ENCODE data around the gene GRIK4. TPM values are rescaled to one million over a fixed set of nuclear protein-coding genes. Genes with fewer than 3 reads are reported as not detected.
"Not testable (repeated sequence)": the region's sequence is repeated elsewhere in the genome, so short reads cannot be mapped to it uniquely, and the experiment has no call there.

GRIK4 gene, protein sequence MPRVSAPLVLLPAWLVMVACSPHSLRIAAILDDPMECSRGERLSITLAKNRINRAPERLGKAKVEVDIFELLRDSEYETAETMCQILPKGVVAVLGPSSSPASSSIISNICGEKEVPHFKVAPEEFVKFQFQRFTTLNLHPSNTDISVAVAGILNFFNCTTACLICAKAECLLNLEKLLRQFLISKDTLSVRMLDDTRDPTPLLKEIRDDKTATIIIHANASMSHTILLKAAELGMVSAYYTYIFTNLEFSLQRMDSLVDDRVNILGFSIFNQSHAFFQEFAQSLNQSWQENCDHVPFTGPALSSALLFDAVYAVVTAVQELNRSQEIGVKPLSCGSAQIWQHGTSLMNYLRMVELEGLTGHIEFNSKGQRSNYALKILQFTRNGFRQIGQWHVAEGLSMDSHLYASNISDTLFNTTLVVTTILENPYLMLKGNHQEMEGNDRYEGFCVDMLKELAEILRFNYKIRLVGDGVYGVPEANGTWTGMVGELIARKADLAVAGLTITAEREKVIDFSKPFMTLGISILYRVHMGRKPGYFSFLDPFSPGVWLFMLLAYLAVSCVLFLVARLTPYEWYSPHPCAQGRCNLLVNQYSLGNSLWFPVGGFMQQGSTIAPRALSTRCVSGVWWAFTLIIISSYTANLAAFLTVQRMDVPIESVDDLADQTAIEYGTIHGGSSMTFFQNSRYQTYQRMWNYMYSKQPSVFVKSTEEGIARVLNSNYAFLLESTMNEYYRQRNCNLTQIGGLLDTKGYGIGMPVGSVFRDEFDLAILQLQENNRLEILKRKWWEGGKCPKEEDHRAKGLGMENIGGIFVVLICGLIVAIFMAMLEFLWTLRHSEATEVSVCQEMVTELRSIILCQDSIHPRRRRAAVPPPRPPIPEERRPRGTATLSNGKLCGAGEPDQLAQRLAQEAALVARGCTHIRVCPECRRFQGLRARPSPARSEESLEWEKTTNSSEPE
- under 1 TPM; 0.18 to 0.86 (median 0.36) TPM for polyA plus RNA-seq (ENCODE audit: insufficient read length in 10 of 10)
- long read RNA-seq, donor 1: 0 reads
- long read RNA-seq, donor 2: 0 reads
- long read RNA-seq, donor 3: 0 reads
- long read RNA-seq, donor 4: 0 reads
- long read RNA-seq, donor 5: 0 reads
- long read RNA-seq, donor 6: 0 reads
- long read RNA-seq, donor 7: 0 reads
- long read RNA-seq, donor 8: 0 reads
- long read RNA-seq, donor 9: 0 reads

DNA sequence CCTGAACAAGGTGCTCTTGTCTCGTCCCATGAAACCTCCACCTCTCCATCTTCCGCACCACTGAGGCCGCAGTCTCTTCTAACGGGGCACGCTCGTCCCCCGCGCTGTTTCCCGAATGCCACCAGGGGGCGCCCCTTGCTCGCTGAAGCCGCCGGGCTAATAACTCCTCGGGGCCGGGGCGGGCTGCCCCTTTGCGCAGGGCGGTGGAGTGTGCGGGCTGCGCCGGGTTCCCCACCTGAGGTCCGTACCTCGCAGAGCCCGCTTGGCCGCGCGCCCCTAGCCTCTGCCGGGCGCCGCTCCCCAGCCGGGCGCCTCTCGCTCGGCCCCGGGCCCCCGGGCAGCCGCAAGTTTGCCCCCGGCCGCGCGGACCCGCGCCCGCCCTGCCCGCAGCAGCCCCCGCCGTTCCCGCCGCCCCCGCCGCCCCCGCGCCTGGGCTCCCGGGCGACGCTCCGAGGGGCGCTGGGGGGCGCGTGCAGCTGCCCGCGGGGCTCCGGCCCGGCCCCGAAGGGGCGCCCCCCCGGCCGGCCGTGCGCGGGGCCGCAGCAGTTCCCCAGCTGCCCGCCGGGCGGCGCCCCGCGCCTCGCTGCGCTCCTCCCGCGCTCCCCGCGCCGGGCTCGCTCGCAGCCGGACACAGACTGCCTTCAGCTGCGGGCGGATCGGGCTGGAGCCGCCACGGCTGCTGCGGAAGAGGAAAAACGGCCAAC is at the start of gene GRIK4:
TSS of gene GRIK4 (plus strand) at position 633 of the 704 bp plus-strand sequence. CDS start 148,571 bp downstream, outside the sequence.
- DNase-seq: peak; percentile 69 to 91 (median 87)

DNA sequence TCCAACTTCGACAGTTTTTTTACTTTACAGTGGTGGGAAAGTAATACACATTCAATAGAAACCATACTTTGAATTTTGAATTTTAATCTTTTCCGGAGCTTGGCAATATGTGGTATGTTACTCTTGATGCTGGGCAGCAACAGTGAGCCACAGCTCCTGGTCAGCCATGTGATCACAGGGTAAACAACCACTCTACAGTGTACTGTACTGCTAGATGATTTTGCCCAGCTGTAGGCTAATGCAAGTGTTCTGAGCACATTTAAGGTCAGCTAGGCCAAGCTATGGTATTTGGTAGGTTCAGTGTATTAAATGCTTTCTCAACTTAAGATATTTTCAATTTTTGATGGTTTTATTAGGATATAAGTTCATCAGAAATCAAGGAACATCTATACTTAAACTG is 48.7 kb upstream of the GRIK4 start:
- DNase-seq: no peak

DNA sequence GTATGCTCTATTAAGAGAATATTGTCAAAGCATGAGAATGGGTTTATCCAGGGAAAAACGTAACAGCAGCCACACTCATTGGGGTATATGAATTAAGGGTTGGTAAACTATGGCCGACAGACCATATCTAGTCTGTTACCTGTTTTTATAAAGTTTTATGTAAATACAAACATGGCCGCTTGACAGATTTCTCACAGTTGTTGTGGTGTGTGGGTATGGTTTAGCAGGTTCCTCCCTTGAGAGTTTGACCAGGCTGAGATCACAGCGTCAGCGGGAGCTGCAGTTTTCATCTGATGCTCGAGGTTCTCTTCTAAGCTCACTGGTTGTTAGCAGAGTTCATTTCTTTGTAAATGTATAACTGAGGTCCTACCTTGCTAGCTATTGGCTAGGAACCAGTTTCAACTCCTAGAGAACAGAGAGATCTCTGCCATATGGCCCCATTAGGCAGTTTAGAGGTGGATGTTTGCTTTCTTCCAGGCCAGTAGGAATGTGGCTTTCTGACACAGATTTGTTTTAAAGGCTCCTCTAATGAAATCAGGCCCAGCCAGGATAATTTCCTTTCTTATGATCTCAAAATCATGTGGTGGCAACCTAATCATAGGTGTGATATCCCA is 45.5 kb upstream of the GRIK4 start:
- no peak for DNase-seq

DNA sequence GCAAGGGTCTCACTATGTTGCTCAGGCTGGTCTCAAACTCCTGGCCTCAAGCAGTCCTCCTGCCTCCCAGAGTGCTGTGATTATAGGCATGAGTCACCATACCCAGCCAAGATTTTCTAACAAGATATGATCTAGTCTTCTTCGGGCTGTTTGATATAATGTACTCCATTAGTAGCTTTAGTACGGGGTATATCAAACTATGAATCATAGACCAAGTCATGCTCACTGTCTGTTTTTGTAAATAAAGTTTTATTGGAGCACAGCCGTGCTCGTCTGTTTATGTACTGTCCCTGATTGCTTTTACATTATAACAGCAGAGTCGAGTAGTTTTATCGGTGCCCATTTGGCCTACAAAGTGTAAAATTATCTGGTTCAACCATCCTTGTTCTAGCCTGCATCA is 43.9 kb upstream of the GRIK4 start:
- no peak for DNase-seq

DNA sequence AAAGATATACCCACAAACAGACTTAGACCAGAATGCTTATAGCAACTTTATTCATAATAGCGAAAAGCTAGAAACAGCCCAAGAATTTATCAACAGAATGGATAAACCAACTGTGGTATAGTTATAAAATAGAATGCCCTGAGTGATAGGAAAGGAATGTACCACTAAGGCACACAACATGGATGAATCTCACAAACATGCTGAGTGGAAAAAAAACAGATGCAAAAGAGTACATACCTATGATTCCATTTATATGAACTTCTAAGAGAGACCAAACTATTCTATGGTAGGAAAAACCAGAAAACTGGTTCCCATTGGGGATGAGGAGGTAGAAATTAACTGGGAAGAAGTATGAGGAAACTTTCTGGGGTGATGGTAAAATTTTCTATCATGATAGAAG is 40.4 kb upstream of the GRIK4 start:
- peak in 1 of 3 donors; percentile 53 for DNase-seq

DNA sequence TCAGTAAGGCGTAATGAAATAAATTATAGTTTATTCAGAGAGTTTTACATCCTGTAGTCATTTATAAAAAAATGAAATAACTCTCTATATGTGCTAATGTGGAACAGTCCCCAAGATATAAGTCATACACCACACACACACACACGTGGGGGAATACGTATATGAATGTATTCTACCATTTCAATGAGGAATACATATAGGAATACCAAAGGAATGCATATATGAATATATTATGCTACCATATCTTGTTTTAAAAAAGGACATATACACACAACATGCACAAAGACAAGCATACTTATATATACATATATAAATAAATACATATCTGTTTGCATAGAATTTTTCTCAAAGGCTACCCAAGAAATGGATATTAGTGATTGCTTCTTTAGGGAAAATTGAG is 39.6 kb upstream of the GRIK4 start:
- no peak for DNase-seq

DNA sequence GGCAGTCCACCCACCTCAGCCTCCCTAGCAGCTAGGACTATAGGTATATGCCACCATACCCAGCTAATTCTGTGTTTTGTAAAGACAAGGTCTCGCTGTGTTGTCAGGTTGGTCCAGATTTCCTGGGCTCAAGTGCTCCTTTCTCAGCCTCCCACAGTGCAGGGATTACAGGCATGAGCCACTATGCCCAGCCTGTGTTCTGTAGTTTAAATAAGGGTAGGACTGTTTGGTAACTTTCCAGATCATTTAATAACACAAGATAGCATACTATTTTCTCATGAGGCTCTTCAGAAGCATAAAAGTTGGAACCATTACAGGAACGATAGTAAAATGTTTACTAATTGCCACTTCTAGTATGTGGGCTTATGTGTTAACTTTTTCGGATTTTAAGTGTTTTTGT is 38.0 kb upstream of the GRIK4 start:
- no peak for DNase-seq

DNA sequence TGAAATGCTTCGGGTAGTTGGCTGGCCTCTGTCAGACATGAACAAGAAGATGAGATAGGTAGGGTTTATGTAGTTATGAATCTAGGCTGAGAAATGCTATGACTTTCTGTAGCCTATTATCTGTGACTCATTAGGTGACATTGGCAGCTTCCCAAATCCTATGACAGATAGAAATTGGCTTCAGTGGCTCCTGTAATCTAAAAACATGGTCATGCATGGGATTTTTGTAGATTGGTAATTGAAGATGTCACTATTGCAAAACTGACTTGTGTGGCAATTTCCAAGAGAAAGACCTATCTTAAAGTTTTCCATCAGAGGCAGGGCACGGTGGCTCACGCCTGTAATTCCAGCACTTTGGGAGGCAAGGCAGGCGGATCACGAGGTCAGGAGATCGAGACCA is 29.4 kb upstream of the GRIK4 start:
- DNase-seq: no peak

DNA sequence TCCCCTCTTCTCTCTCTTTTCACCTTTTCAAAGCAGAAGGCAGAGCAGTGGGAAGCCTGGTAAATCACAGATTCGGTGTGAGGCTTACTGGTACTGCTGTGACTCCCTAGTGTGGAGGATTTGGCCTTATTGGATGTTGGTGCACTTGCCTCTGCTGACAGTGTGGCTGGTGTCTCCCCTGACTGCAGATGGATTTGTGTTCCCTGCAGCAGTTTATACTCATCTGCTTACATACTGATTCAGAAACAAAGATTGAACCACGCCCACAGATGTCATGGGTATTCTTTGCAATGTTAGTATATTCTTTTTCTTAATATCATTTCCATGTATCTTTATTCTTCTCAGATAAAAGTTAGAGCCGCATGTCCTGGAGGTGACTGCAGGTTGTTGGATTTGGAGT is 26.8 kb upstream of the GRIK4 start:
- no peak for DNase-seq

DNA sequence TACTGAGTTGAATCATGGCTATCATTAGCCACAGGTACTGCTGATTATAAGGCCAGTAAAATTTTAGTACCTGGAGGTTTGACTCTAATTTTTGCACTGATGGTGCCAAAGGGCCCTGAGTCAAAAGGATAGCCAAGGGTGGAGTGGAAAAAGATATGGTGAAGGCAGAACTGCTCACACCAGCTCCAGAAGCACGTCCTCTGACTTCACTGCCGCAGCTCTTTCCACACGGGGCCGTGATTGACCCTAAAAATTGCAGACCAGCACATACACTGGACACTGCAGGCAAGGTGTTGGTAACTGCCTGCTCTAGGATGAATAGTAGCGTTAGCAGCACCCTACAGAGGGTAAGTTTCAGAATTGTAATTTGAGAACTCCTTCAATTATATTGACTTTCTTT is 25.4 kb upstream of the GRIK4 start:
- no peak for DNase-seq

DNA sequence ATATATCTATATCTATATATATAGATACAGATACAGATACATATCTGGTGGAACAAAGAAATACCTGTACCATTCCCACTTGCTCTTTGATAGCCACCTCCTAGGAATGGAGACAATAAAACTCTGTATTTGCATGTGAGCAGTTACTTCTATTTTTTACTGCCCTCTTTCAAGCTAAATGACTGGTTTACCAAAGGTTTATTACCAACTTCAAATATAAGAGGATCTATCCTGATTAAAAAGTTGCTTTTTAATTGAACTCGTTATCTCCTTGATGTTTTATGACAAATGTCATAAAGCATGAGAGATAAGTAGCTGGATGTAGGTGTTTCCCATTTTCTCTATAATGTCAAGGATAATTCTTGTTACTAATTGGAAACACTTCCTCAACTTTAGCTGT is 21.7 kb upstream of the GRIK4 start:
- no peak for DNase-seq

DNA sequence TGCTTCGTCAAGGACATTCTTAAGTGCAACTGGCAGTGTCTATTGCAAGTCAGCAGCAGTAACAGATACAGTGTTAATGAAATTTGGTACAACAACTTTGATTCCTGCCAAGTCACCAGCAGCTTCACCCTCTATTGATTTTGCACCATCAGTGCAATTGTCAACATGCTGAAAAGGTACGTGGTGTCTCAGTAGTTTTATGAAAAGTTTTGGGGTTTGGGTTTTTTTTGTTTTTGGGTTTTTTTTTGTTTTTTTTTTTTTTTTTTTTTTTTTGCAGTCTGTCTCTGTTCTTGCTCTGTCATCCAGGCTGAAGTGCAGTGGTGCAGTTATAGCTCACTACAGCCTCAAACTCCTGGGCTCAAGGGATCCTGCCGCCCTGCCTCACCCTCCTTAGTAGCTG is 19.1 kb upstream of the GRIK4 start:
- DNase-seq: no peak

DNA sequence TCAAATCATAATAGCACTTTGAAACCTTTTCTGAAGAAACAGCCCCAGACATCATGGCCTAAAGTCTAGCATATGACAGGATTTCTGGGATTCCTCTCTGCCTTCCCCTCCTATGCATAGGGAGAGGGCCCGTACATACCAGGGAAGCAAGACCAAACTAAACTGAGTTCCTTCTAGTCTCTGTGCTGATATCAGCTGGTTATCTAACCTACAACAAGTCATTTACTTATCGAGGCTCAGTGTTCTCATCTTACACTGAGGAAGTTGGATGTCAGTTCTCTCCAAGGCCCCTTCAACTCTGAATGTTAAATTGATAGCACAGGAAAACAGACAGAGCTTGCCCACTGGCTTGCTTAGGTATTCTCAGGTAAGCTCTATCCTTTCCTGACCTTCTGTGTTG is 17.0 kb upstream of the GRIK4 start:
- no peak for DNase-seq

DNA sequence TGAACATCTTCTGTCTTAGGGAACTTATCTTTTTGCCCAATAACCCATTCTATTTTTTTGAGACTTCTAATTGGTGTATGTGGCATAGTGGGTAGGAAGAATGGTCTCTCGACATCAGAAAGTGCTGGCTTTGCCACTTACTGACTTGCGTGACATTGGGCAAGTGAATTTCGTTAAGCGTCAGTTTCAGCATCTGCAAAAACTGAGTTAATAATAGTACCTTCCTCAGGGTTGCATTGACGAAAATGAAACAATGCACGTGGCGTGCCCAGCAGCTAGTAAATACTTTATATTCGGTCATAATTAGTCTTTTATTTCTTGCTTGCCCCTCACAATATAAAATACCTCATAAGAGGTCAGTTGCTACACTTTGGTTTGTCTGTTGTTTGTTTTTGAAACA is 12.5 kb upstream of the GRIK4 start:
- DNase-seq: no peak

DNA sequence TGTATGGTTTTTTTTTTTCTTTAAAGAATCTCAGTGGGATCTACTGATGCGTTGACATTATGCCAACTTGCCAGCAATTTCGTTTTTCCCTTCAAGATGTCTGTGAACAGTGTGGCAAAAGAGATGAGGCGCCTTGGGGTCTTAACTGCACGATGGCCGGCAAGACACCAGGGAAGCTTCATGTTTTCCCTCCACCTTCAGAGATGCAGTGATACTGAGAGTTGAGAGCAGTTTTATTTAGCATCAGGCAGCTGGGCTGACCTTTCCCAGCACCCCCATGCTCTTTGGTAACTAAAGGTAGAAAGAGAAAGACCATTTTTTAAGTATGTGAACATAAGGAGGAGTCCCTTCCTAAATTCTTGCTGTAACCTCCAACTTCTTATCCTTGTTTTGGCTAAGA is 11.7 kb upstream of the GRIK4 start:
- no peak for DNase-seq

DNA sequence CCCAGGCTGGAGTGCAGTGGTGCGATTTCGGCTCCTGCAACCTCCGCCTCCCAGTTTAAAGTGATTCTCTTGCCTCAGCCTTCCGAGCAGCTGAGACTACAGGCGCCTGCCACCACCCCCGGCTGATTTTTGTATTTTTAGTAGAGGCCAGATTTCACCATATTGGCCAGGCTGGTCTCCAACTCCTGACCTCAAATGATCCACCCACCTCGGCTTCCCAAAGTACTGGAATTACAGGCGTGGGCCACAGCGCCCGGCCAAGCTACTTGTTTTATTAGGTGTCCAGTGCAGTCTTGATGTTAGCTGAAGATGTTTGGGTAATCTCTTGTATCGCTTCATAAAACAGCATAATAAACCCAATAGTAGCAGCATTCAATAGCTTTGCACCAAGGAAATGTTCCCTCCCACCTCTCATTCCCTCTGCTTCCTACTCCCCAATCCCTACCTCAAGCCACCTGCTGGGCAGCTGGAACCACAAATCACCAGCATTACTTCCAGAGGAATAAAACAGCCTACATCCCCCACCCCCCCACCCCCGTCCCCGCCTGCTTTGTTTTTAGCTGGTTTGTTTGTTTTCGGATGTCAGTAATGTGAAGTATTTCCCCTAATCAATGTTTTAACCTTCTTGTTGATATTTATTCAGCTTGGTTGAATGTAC is 11.0 kb upstream of the GRIK4 start:
- DNase-seq: no peak

DNA sequence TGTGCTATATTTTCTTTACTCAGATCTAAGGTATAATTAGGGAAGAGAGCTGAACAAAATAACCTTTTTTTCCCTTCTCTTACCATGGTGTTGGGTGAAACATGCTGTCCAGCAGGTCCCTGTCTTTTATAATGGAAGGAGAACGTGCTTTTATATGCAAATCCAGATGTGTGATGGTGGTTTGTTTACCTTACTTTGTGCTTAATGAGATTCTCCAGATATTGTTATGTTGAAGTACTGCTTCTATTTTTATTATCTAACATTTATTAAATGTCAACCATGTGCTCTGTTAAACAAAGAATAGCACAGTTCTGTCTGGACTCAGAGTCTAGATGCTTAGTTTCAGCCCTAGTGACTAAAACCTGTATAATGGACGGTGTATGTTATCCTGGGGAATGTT is 10.1 kb upstream of the GRIK4 start:
- no peak for DNase-seq

DNA sequence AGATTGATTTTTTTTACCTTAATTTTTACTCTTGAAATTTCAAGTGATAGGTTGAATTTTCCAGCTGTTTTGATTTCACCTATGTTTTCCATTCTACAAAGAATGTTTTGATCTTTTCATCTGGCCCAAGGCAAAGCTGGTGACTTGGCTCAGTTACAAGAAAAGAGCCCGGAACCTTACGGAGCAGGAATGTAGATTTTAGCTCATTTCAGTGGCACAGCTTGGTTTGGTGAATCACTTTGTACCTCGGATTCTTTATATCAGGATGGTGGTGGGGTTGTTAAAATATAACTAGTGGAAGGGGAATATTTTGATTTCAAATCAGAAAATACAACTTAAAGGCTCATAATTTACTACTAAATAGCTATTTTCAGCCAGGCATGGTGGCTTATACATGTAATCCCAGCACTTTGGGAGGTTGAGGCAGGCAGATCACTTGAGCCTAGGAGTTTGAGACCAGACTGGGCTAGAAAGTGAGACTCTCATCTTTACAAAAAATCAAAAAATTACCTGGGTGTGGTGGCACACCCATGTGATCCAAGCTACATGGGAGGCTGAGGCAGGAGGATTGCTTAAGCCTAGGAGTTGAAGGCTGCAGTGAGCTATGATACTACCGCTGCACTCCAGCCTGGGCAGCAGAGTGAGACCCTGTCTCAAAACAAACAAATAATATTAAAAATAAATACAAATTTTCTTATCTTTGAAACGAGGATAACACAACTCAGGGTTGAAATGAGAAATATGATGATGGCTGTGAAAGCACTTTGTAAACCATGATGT is 9.4 kb upstream of the GRIK4 start:
- DNase-seq: no peak

DNA sequence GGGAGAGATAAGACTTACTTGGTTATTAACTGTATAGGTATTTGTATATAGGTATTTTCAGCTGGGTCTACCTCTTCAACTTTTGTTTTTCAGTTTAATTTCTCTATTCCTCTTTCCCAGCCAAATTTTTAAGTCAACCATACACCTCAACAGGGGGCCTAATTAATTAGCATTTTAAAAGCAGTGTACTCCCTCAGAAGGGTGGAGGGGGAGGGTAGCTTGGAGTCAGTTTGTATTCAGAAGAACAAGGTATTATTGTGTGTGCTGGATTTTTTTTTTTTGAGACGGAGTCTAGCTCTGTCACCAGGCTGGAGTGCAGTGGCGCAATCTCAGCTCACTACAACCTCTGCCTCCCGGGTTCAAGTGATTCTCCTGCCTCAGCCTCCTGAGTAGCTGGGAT is 8.0 kb upstream of the GRIK4 start:
- not testable (repeated sequence) for DNase-seq
